Transverse colon (tissue), 4 donors: ENCODE results near the gene RPS6KA5. TPM values are rescaled to one million over a fixed set of nuclear protein-coding genes. Genes with fewer than 3 reads are reported as not detected.
"Not testable (repeated sequence)": the region's sequence is repeated elsewhere in the genome, so short reads cannot be mapped to it uniquely, and the experiment has no call there.

ENCODE experiments used
- DNase-seq: peaks from one replicate; pipeline ENCODE4 v3.0.0-alpha.2; 2019
- H3K27ac ChIP-seq, 4 donors: fragments of 200-600 bp; sonication (generic); 2 replicates each; pipeline ENCODE4 v1.5.1; 2016 to 2018; ENCODE audit warnings: inconsistent platforms in 4 of 4
- H3K27me3 ChIP-seq: fragments of 200-600 bp; sonication (generic); 2 replicates; pipeline ENCODE4 v1.5.1; 2017; ENCODE audit warnings: inconsistent platforms
- H3K36me3 ChIP-seq, 4 donors: fragments of 200-600 bp; sonication (generic); 2 replicates each; pipeline ENCODE4 v1.5.1; 2017 to 2019; ENCODE audit warnings: inconsistent platforms in 4 of 4
- H3K4me1 ChIP-seq, 4 donors: fragments of 200-600 bp; sonication (generic); 2 replicates each; pipeline ENCODE4 v1.5.1; 2017 to 2020; ENCODE audit warnings: inconsistent platforms in 4 of 4
- H3K4me3 ChIP-seq, 4 donors: fragments of 200-600 bp; sonication (generic); 1 replicate in 1 of 4; 2 replicates in 3 of 4; pipeline versions ENCODE4 v1.5.1 to v1.6.1; 2017 to 2019; ENCODE audit warnings: inconsistent platforms in 4 of 4
- H3K9me3 ChIP-seq, 2 donors: fragments of 200-600 bp; sonication (generic); 2 replicates each; pipeline ENCODE4 v1.5.1; 2017 to 2019; ENCODE audit warnings: inconsistent platforms in 2 of 2
- EP300 ChIP-seq: sonication (generic); formaldehyde crosslinking; IDR thresholded peaks from one replicate; pipeline ENCODE4 v1.6.1; 2017; ENCODE audit warnings: antibody characterized with exemption, low read depth
- POLR2A ChIP-seq: fragments of 450-650 bp; IDR thresholded peaks from one replicate; pipeline ENCODE4 v1.6.1; 2016; ENCODE audit warnings: antibody characterized with exemption, mild to moderate bottlenecking, moderate library complexity
- POLR2AphosphoS5 ChIP-seq, 3 donors: sonication (generic); formaldehyde crosslinking; IDR thresholded peaks; one replicate each; pipeline ENCODE4 v1.6.1; 2016; ENCODE audit warnings: antibody characterized with exemption in 3 of 3
- WGBS, 2 donors: methylation state at CpG; one replicate each; pipeline ENCODE4 v1.1.5; 2018; ENCODE audit warnings: low coverage in 1 of 2; 5-methylcytosine and 5-hydroxymethylcytosine counted together
- in situ Hi-C, 4 donors: fragments of 200-750 bp; cut with MboI; loops; one replicate each; pipeline versions ENCODE4 v1.15.0 to v1.15.1; 2017; ENCODE audit warnings: low sequenced_read_pairs in 3 of 4, low pct_ligation_motif_present in 1 of 4, low pct_unique_long_range_greater_than_20kb in 1 of 4
- intact Hi-C: fragments of 100-400 bp; cut with DNase I; formaldehyde crosslinking; loops from one replicate; pipeline ENCODE4 v1.15.1; 2023; ENCODE audit warnings: low total_unique reads
- total RNA-seq, 4 donors: library from RNA; depleted of rRNA; stranded (reverse); fragments of >200 nt; gene quantifications; one replicate each; pipeline ENCODE4 v1.1.0, GENCODE V29; 2016
- TF ChIP-seq, protein P1 (sequence below), 5 experiments: fragments of 200-600 bp in 3 of 5; fragments of 450-650 bp in 2 of 5; sonication (generic) in 3 of 5; IDR thresholded peaks; 1 replicate in 2 of 5; 2 replicates in 3 of 5; pipeline ENCODE4 v1.5.1; 2016 to 2017; ENCODE audit warnings: antibody characterized with exemption in 5 of 5, inconsistent platforms in 3 of 5, mild to moderate bottlenecking in 2 of 5, moderate library complexity in 1 of 5

Gene RPS6KA5
- total RNA-seq, 4 donors from 2014 or later, result 7.5 to 32.8 (median 28.0) TPM

DNA sequence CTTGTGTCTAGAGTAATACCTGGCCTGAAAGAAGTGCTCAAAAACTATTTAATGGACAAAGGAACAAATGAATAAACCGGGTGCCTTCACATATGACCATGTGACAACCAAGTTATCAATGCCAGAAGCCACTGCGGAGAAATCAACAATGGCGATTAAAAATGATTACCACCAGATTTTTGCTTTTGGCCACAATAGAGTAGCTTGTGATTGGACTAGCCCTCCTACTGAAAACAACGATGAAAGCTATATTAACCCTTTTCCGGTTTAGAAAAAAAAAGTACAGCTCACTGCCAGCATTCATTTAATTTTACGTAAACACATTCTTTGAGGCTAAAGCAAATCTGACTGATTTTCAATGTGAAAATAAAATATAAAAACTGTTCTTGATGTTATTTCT is 202.6 kb downstream of the RPS6KA5 start:
- TF ChIP-seq, protein P1, sequence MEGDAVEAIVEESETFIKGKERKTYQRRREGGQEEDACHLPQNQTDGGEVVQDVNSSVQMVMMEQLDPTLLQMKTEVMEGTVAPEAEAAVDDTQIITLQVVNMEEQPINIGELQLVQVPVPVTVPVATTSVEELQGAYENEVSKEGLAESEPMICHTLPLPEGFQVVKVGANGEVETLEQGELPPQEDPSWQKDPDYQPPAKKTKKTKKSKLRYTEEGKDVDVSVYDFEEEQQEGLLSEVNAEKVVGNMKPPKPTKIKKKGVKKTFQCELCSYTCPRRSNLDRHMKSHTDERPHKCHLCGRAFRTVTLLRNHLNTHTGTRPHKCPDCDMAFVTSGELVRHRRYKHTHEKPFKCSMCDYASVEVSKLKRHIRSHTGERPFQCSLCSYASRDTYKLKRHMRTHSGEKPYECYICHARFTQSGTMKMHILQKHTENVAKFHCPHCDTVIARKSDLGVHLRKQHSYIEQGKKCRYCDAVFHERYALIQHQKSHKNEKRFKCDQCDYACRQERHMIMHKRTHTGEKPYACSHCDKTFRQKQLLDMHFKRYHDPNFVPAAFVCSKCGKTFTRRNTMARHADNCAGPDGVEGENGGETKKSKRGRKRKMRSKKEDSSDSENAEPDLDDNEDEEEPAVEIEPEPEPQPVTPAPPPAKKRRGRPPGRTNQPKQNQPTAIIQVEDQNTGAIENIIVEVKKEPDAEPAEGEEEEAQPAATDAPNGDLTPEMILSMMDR (IDR thresholded peaks at IDR 0.05), result no peak
- TF ChIP-seq POLR2AphosphoS5 (IDR thresholded peaks at IDR 0.05), result no peak
- TF ChIP-seq EP300, result no peak
- TF ChIP-seq POLR2A, result no peak
- in situ Hi-C loops (no loop called here), intact Hi-C loops (no loop called here)
- H3K4me1 ChIP-seq, result no peaks in the 10 kb centered on the region
- DNase-seq, result no peak
- no peaks in the 10 kb centered on the region for H3K36me3 ChIP-seq
- no peaks in the 10 kb centered on the region for H3K27me3 ChIP-seq
- 70 to 75% methylated on average over 6 of the region's 6 CpGs for WGBS, 2 donors
- no peak overlapping the region for H3K4me3 ChIP-seq
- H3K9me3 ChIP-seq, result no peaks in the 10 kb centered on the region
- no peak overlapping the region for H3K27ac ChIP-seq

- H3K4me3 ChIP-seq, H3K4me1 ChIP-seq, H3K27me3 ChIP-seq, intact Hi-C loops, H3K9me3 ChIP-seq, DNase-seq, H3K36me3 ChIP-seq, in situ Hi-C loops, H3K27ac ChIP-seq: not testable (repeated sequence)
- 33 to 80% methylated on average over 1 to 5 of the region's 5 CpGs for WGBS, 2 donors
Measured at GRCh38 chr14:90856115-90856514, 204.3 kb downstream of the RPS6KA5 start.

DNA sequence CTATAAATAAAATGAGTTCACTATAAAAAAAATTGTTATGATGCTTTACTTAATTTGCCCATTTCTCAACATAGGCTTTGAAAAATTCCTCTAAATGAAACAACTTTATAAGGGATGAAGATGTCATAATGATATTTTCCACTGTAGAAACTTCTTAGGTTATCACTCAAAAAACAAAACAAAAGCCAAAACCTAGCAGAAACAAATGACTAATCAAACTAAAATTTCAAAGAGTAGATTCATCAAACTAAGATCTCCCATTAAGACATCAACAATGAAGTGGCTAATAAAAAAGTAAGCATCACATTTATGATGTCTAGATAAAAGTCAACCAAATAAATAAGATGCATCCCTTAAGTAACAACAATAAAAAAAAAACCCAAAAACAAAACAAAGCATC is 207.3 kb downstream of the RPS6KA5 start:
- in situ Hi-C loops (no loop called here), intact Hi-C loops (no loop called here)
- H3K4me1 ChIP-seq, result no peaks in the 10 kb centered on the region
- H3K36me3 ChIP-seq, result no peaks in the 10 kb centered on the region
- H3K9me3 ChIP-seq, result no peaks in the 10 kb centered on the region
- TF ChIP-seq POLR2A, result no peak
- no peak for TF ChIP-seq EP300
- TF ChIP-seq, protein P1 (IDR thresholded peaks at IDR 0.05), result no peak
- no peak for TF ChIP-seq POLR2AphosphoS5 (IDR thresholded peaks at IDR 0.05)
- H3K27ac ChIP-seq, result no peak overlapping the region
- no peak overlapping the region for H3K4me3 ChIP-seq
- no peaks in the 10 kb centered on the region for H3K27me3 ChIP-seq
- DNase-seq, result no peak

DNA sequence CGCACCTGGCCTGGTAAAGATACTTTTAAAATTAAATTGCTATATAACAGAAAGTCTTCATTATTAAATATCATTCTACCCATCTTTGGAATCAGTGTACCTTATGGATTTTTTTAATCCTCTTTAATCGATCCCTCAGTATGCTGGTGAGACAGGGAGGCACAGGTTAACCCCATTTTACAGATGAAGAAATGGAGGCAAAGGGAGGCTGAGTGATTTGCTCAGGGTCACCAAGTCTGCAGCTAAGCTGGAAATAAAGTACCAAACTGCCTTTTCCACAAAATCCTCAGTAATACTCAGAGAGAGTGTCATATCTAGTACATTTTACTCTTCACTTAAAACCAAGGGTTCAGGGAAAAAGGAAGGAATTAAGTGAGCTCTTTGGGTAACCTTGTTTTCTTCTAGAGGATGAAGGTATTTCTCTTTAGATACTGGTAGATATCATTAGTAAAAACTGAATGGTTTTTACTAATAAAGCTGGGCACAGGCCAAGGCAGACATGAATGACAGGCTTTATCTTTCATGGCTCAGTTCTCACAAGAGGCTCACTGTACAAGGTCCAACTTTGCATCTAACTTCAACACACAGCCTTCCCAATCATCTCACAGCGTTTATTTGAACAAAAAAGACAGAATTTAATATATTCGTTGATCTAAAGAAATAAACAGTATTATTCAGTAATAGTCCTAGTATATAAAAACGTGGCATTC is 209.0 kb downstream of the RPS6KA5 start:
- Histone ChIP-seq H3K36me3 (no peaks in the 10 kb centered on the region), H3K27ac (no peak overlapping the region), H3K27me3 (no peaks in the 10 kb centered on the region), H3K4me1 (no peaks in the 10 kb centered on the region), H3K9me3 (no peaks in the 10 kb centered on the region), H3K4me3 (no peak overlapping the region)
- in situ Hi-C loops, result no loop called here
- no peak for DNase-seq
- TF ChIP-seq POLR2A, result no peak
- TF ChIP-seq POLR2AphosphoS5 (IDR thresholded peaks at IDR 0.05), result no peak
- TF ChIP-seq EP300, result no peak
- TF ChIP-seq, protein P1 (IDR thresholded peaks at IDR 0.05), result no peak
- intact Hi-C loops, result no loop called here
- 84 to 86% methylated on average over 4 to 5 of the region's 5 CpGs for WGBS, 2 donors

- no peaks in the 10 kb centered on the region for H3K36me3 ChIP-seq
- no peak overlapping the region for H3K27ac ChIP-seq
- TF ChIP-seq EP300 (no peak), POLR2AphosphoS5 (IDR thresholded peaks at IDR 0.05) (no peak), POLR2A (no peak)
- TF ChIP-seq, protein P1 (IDR thresholded peaks at IDR 0.05), result no peak
- WGBS, 2 donors, result 44 to 56% methylated on average over 3 of the region's 3 CpGs
- in situ Hi-C loops (no loop called here), intact Hi-C loops (no loop called here)
- DNase-seq, result no peak
- no peaks in the 10 kb centered on the region for H3K4me1 ChIP-seq
- no peak overlapping the region for H3K4me3 ChIP-seq
- H3K9me3 ChIP-seq, result no peaks in the 10 kb centered on the region
- no peaks in the 10 kb centered on the region for H3K27me3 ChIP-seq
Measured at GRCh38 chr14:90850487-90850886, 210.0 kb downstream of the RPS6KA5 start.
